Measurements from ENCODE around the gene GSK3A.
A peak's percentile ranks its signal among the peaks of the same experiment; 100 is the strongest.
"Not testable (repeated sequence)": the region's sequence is repeated elsewhere in the genome, so short reads cannot be mapped to it uniquely, and the experiment has no call there.

Gene GSK3A

DNA sequence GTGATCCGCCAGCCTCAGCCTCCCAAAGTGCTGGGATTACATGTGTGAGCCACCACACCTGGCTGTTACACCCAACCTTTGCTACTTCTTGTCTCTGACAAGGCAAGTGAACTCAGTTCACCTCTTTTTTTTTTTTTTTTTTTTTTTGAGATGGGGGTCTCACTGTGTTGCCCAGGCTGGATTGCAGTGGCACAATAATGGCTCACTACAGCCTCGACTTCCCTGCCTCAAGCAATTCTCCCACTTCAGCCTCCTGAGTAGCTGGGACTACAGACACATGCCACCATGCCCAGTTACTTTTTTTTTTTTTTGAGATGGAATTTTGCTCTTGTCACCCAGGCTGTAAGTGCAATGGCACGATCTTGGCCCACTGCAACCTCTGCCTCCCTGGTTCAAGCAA is 15.4 kb upstream of the GSK3A start:
- not testable (repeated sequence) for H3K27ac ChIP-seq (ENCODE audit: low read length); H3K9me3 ChIP-seq (ENCODE audit: insufficient read depth, low read depth, low read length); H3K9ac ChIP-seq (ENCODE audit: low read depth, low read length); H3K4me1 ChIP-seq (ENCODE audit: insufficient read depth, low read length); H3K36me3 ChIP-seq (ENCODE audit: insufficient read depth, low read depth, low read length); H3K4me3 ChIP-seq (ENCODE audit: low read length)
- peaks cover 14% of the 10 kb centered on the region for H3K27me3 ChIP-seq (ENCODE audit: insufficient read depth, low read length)

DNA sequence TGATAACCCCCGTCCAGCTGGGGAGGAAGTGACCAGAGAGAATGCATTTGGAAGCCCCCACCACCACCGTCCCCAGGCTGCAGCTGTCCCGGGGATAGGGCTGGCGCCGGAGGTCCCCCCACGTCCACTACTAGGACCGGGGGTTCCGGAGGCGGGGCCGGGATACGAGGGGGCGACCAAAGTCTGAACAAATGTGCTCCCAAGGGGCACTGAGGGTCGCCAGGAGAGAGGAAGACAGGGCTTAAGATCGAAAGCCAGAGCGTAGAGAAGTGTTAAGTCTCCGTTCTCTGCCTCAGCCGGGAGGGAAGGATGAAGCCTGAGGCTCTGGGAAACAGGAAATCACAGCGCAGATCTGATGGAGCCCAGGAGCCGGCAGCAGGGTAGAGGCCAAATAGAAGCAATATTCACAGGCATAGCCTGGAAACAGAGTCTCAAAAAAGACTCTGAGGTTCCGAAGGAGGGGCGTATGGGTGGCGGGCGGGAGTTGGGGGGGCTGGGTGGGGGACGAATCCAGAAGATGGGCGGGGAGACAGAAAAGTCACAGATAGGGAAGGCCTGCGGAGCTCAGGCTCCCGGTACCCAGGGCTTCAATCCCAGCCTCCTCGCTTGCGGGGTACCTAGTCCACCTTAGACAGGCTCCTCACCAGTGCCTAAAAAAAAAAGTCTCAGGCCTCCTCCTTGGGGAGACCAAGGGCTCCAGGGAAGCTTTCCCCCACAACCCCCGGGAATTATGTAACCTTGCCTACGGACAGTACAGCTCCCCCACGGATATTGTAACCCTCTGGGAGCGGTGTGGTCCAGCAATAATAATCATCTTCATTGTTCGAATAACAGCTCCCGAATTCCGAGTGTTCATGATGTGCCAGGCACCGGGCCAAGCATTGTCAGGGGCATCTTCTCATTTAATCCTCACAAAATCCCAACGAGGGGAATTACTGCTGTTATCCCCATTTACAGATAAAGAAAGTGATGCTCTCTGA is 13.7 kb upstream of the GSK3A start:
- H3K9me3 ChIP-seq (ENCODE audit: insufficient read depth, low read depth, low read length), result no peaks in the 10 kb centered on the region
- H3K4me3 ChIP-seq (ENCODE audit: low read length), result peak overlapping the region; percentile 73
- no peaks in the 10 kb centered on the region for H3K36me3 ChIP-seq (ENCODE audit: insufficient read depth, low read depth, low read length)
- H3K4me1 ChIP-seq (ENCODE audit: insufficient read depth, low read length), result peaks cover 6% of the 10 kb centered on the region; the same call in 1 of the 2 replicates
- peak overlapping the region; percentile 65; the same call in 1 of the 2 replicates for H3K9ac ChIP-seq (ENCODE audit: low read depth, low read length)
- H3K27ac ChIP-seq (ENCODE audit: low read length), result no peak overlapping the region
- H3K27me3 ChIP-seq (ENCODE audit: insufficient read depth, low read length), result peaks cover 14% of the 10 kb centered on the region; the same call in 1 of the 2 replicates

DNA sequence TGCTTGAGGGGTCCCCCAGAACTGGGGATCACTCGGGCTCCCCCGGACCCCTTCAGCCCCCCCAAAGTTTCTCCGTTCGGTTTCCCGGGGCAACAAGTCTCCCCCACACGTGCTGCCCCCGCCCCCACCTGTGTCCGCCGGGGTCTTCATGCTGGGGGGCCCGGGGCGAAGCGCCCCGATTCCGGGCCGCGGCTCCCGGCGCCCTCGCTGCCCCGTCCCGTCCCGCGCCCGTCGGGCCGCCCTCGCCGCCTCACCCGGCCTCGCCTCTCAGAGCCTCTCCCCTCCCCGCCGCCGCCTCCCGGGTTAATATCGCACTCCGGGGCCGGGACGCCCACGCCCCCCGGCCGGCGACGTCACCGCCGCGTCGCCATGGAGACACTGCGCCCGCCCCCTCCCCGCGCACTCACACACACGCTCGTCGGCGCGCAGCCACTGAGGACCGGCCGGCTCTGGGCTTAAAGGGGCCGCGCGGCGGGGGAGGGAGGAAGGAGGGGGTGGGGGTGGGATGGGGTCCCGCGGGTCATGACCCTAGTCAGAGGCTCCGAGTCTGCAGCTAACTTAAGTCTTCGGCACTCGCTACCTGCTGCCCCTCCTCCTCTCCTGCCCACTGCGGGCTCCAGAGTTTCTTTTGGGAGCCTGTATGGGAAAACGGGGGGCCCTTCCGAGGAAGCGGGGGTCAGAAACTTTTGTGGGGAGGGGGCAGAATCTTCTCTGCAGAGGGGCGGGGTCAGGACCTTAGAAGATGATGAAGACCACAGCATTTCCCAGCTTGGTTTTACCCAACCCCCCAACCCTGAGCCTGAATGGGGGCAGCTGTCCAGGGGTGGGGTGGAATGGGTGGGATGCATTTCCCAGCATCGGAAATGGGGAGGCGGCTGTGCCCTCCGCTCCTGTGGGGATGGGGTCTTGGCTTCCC is 12.7 kb upstream of the GSK3A start, which contains the start of gene ERF:
Gene ERF (minus strand): TSS at position 279 of the 916 bp plus-strand sequence. CDS start 129 bp downstream, at position 150.
- H3K4me1 ChIP-seq (ENCODE audit: insufficient read depth, low read length), result peaks cover 6% of the 10 kb centered on the region; the same call in 1 of the 2 replicates
- H3K36me3 ChIP-seq (ENCODE audit: insufficient read depth, low read depth, low read length), result peaks cover 4% of the 10 kb centered on the region; the same call in 1 of the 2 replicates
- no peaks in the 10 kb centered on the region for H3K9me3 ChIP-seq (ENCODE audit: insufficient read depth, low read depth, low read length)
- peaks cover 14% of the 10 kb centered on the region; the same call in 1 of the 2 replicates for H3K27me3 ChIP-seq (ENCODE audit: insufficient read depth, low read length)
- H3K4me3 ChIP-seq (ENCODE audit: low read length), result peak within 1 kb of the TSS; percentile 88
- peak within 1 kb of the TSS; percentile 95 for H3K27ac ChIP-seq (ENCODE audit: low read length)
- peak within 1 kb of the TSS; percentile 94 for H3K9ac ChIP-seq (ENCODE audit: low read depth, low read length)

DNA sequence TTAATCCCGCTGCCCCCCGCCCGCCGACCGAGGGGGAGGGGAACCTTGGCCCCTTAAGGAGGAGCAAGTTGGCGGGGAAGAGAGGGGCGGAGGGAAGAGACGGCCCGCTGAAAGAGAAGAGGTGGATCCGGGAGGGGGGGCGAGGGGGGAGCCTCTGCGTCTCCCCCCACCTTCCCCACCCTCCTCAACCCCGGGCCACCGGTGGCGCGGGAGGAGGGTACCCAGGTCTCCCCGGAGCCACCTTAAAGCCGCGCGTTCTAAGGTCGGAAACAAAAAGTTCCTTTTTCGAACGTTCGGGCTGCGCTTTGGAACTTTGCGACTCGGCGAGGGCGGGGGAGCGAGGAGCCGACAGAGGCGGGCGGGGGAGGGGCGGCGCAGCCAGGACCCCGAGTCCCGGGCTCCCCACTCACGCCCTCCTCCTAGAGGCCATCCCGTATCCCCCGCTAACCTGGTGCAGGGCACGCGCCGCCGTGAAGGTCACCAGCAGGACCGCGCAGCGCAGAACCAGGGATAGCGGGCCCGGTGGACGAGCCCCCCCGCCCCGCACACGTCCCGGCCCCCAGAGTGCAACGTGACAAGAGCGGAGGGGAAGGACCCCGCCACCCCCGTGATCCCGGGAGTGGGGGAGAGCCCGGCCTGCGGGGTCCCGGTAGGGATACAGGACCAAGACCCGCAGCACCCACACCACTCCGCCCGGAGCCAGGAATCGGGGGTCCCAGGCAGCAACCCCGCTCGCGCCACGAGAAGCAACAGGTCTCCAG is 11.9 kb upstream of the GSK3A start:
- H3K4me3 ChIP-seq (ENCODE audit: low read length), result peak overlapping the region; percentile 88
- peaks cover 6% of the 10 kb centered on the region; the same call in 1 of the 2 replicates for H3K4me1 ChIP-seq (ENCODE audit: insufficient read depth, low read length)
- peaks cover 12% of the 10 kb centered on the region; the same call in 1 of the 2 replicates for H3K36me3 ChIP-seq (ENCODE audit: insufficient read depth, low read depth, low read length)
- peak overlapping the region; percentile 94 for H3K9ac ChIP-seq (ENCODE audit: low read depth, low read length)
- peak overlapping the region; percentile 95 for H3K27ac ChIP-seq (ENCODE audit: low read length)
- H3K27me3 ChIP-seq (ENCODE audit: insufficient read depth, low read length), result peaks cover 14% of the 10 kb centered on the region; the same call in 1 of the 2 replicates
- H3K9me3 ChIP-seq (ENCODE audit: insufficient read depth, low read depth, low read length), result no peaks in the 10 kb centered on the region

DNA sequence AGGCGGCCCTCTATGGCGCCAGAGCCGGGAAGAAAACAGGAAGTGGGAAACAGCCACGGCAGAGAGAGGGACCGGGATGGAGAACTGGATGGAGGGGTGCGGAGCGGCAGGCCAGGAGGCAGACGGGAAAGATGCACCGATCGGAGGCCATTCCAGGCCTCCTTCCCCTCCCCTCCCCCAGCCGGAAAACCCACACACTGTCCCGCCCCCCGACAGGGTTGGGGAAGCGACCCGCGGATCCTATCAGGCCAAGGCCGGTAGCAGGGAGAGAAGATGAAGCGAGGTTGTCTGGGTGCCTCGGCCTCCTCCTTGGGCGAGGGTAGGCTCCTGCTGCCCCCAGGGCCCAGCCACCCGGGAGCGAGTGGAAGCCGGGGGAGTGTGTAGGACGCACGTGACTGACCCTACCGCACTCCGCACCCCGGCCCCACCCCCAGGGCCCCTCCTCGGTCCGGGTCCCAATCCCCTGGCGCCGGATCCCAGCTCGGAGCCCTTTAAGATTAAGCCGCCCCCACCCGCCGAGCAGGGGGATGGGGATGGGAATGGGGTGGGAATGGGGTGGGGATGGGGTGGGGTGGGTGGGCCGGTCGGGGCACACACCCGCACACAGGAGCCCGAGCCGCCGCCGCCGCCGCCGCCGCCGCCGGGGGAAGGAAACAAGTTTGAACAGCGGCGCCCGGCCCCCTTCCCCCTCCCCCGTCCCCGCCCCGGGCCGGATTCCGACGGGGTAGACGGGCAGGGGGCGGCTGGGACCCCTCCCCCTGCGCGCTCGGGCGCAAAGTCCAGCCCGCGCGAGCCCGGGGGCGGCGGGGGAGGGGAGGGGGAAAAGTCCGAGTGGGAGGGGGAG is 11.1 kb upstream of the GSK3A start:
- peaks cover 14% of the 10 kb centered on the region; the same call in 1 of the 2 replicates for H3K27me3 ChIP-seq (ENCODE audit: insufficient read depth, low read length)
- no peaks in the 10 kb centered on the region for H3K9me3 ChIP-seq (ENCODE audit: insufficient read depth, low read depth, low read length)
- H3K9ac ChIP-seq (ENCODE audit: low read depth, low read length), result peak overlapping the region; percentile 94; the same call in 1 of the 2 replicates
- H3K4me1 ChIP-seq (ENCODE audit: insufficient read depth, low read length), result peaks cover 6% of the 10 kb centered on the region; the same call in 1 of the 2 replicates
- H3K36me3 ChIP-seq (ENCODE audit: insufficient read depth, low read depth, low read length), result peaks cover 17% of the 10 kb centered on the region; the same call in 1 of the 2 replicates
- peak overlapping the region; percentile 75 for H3K27ac ChIP-seq (ENCODE audit: low read length)
- H3K4me3 ChIP-seq (ENCODE audit: low read length), result peak overlapping the region; percentile 88

DNA sequence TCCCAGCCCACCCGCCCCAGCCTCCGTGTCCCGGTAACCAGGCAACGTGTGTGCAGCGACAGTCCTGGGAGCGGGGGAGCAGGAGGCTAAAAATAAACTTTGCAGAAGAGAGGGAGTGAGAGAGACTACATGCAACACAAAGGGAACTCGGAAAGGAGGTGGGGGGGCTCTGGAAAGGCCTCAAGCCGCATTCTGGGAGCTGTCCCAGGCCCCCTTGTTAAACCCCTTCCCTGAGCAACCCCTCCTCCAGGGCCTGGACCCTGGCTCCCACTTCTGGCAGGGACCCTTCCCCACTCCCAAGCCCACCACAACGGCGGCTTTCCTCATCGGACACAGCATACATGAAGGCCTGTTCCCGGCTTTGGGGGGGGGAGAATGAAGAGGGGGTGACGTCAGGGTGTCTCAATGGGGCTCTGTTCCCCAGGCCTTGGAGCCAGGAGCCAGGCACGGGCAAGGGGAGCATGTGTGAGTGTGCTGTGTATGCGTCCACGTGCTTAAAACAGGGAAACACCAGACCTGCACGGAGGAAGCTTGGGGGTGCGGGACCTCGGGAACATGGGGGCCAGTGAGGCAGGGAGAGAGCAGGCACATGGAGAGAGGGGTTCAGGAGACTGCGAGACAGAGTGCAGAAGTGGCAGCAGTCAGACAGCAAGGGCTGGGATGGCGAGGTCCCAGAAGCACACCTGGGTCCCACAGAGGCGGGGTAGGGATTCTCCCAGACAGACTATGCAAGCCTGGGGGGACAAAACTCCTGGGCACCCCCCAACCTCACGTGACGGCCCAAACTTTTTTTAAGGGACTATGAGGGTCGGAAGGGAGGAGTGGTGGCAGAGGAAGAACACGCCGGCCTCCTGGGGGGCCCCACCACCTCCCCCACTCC is 10.2 kb upstream of the GSK3A start:
- Histone ChIP-seq H3K9ac (ENCODE audit: low read depth, low read length) (peak overlapping the region; percentile 81; the same call in 1 of the 2 replicates), H3K27ac (ENCODE audit: low read length) (peak overlapping the region; percentile 75), H3K27me3 (ENCODE audit: insufficient read depth, low read length) (peaks cover 14% of the 10 kb centered on the region; the same call in 1 of the 2 replicates), H3K4me1 (ENCODE audit: insufficient read depth, low read length) (peaks cover 6% of the 10 kb centered on the region; the same call in 1 of the 2 replicates), H3K36me3 (ENCODE audit: insufficient read depth, low read depth, low read length) (peaks cover 18% of the 10 kb centered on the region; the same call in 1 of the 2 replicates), H3K9me3 (ENCODE audit: insufficient read depth, low read depth, low read length) (no peaks in the 10 kb centered on the region), H3K4me3 (ENCODE audit: low read length) (peak overlapping the region; percentile 88)

DNA sequence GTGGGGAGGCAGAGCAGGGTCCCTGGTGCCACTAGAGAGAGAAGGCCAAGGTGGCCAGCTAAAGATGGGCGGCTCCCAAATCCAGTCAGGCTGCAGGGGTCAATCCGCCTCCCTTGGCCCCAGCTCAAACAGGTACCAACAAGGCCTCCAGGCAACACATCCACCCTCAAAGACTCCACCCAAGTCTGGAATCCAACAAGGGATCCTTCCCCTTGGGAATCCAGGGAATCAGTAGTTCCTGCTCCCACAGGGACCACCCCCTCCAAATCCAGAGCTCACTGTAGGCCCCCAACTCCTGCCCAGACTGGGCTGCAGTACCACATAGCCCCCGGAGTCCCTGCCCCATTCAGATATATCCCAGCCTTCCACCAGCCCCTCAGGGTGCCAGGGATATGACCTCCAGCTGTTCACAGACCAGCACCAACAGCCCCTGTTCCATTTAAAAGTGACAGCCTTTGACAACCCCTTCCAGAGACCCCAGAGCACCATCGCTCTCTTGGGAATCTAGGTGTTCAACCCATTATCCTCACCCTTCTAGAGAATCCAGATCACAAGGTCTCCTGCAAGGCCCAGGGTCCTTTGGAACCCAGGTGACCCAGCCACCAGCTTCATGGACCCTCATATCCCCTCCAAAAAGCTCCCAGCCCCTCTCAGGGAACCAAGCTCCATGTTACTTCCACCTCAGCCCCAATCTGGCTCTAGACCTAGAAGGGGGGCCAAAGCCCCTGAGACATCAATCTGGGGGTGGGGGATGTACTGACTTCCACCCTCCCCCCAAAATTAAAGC is 9.4 kb upstream of the GSK3A start:
- peak overlapping the region; percentile 35; the same call in 1 of the 2 replicates for H3K4me3 ChIP-seq (ENCODE audit: low read length)
- peaks cover 6% of the 10 kb centered on the region; the same call in 1 of the 2 replicates for H3K4me1 ChIP-seq (ENCODE audit: insufficient read depth, low read length)
- H3K27me3 ChIP-seq (ENCODE audit: insufficient read depth, low read length), result peaks cover 6% of the 10 kb centered on the region; the same call in 1 of the 2 replicates
- H3K9me3 ChIP-seq (ENCODE audit: insufficient read depth, low read depth, low read length), result no peaks in the 10 kb centered on the region
- peaks cover 18% of the 10 kb centered on the region; the same call in 1 of the 2 replicates for H3K36me3 ChIP-seq (ENCODE audit: insufficient read depth, low read depth, low read length)
- H3K9ac ChIP-seq (ENCODE audit: low read depth, low read length), result peak overlapping the region; percentile 53; the same call in 1 of the 2 replicates
- peak overlapping the region; percentile 38 for H3K27ac ChIP-seq (ENCODE audit: low read length)

DNA sequence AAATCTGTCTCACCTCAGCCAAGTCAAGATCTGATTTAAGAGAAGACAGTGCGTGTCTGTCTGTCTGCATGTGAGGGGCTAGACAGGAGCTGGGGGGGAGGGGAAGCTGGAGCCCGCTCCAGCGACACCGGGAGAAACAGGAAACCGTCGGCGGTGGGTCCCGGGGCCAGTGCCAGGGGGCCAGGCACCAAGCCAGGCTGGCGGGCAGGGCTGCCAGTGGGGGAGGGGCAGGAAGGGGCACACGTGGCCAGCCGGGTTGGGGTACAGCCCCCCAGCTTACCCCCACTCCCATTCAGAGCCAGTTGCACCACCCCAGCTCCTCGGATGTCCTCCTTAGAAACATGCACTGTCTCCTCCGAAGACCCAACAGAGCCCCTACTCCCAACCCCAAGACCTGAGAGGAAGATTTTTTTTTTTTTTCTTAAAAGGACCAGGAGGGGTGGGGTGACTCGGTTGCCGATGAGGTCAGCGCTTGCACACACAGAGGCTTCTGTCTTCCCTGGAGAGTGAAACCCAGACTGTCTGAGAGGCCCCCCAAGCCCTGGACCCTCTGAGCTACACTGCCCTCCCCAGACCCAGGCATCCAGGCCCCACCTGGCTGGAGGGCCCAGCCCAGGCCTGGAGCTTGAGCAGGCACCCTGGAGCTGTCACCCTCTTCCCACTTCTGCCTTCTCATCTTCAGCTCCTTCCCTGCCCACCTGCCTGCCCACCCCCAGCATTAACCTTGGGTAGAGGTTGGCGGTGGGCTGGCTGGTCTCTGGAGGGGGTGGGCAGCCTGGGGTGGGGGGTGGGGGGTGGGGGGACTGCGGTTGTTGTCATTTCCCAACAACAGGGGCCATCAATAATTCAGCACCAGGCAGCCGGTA is 8.5 kb upstream of the GSK3A start:
- H3K9ac ChIP-seq (ENCODE audit: low read depth, low read length), result no peak overlapping the region
- H3K27ac ChIP-seq (ENCODE audit: low read length), result no peak overlapping the region
- H3K36me3 ChIP-seq (ENCODE audit: insufficient read depth, low read depth, low read length), result peaks cover 18% of the 10 kb centered on the region; the same call in 1 of the 2 replicates
- H3K27me3 ChIP-seq (ENCODE audit: insufficient read depth, low read length), result no peaks in the 10 kb centered on the region
- peaks cover 6% of the 10 kb centered on the region; the same call in 1 of the 2 replicates for H3K4me1 ChIP-seq (ENCODE audit: insufficient read depth, low read length)
- H3K4me3 ChIP-seq (ENCODE audit: low read length), result no peak overlapping the region
- H3K9me3 ChIP-seq (ENCODE audit: insufficient read depth, low read depth, low read length), result no peaks in the 10 kb centered on the region

Measured in iPS-20b (cell line).